ENCODE results near the gene OXNAD1. TPM values are rescaled to one million over a fixed set of nuclear protein-coding genes. Genes with fewer than 3 reads are reported as not detected.

OXNAD1 gene
- polyA plus RNA-seq, 1 of the 3 experiments (the other 2 are of a cell fraction), result 6.9 TPM

GRCh38 chr3:16323737-16324136 is 58.7 kb downstream of the OXNAD1 start:
- Histone ChIP-seq H3K9ac (no peak overlapping the region), H3K4me3 (ENCODE audit: low read depth in 2 of 2, low read length in 1 of 2) (no peak overlapping the region), H3K27me3 (ENCODE audit: insufficient read depth) (no peaks in the 10 kb centered on the region), H3K4me1 (ENCODE audit: control insufficient read depth in 1 of 2, insufficient read depth in 2 of 2, low read depth in 1 of 2, low read length in 1 of 2) (peaks cover 0 to 9% of the 10 kb centered on the region in 2 experiments; a peak in 1 of 4 replicates), H3K79me2 (ENCODE audit: insufficient read depth) (no peaks in the 10 kb centered on the region), H3F3A (replicated peaks; ENCODE audit: insufficient read depth) (no peaks in the 10 kb centered on the region), H3K36me3 (replicated peaks in 1 of 2; ENCODE audit: control insufficient read depth in 1 of 2, insufficient read depth in 2 of 2, low read length in 1 of 2) (peaks cover 12 to 40% of the 10 kb centered on the region in 2 experiments), H4K20me1 (ENCODE audit: insufficient read depth) (no peaks in the 10 kb centered on the region), H3K9me3 (no peaks in the 10 kb centered on the region), H3K27ac (ENCODE audit: low read depth in 2 of 2, low read length in 1 of 2) (no peak overlapping the region; a peak in 1 of 4 replicates), H3K4me2 (no peak overlapping the region), H2AFZ (ENCODE audit: low read depth) (no peak overlapping the region), H3K9me2 (no peaks in the 10 kb centered on the region)
- DNase-seq, result no peak
- 94% methylated on average over 4 of the region's 4 CpGs for WGBS (ENCODE audit: low lambda C conversion rate)
- TF ChIP-seq RAD21 (IDR thresholded peaks at IDR 0.05; ENCODE audit: low read length) (no peak), FOXJ3 (CRISPR knock-in tag; IDR thresholded peaks at IDR 0.05) (no peak), SIN3A (IDR thresholded peaks at IDR 0.05; ENCODE audit: borderline replicate concordance, low read depth, low read length) (no peak)
- CTCF ChIA-PET, result interaction anchor here (2.0 kb wide), 1 partner anchor 33 kb away, joined by 6 read pairs; no protein-coding TSS in a partner anchor
- POLR2A ChIA-PET, result no interaction called here

DNA sequence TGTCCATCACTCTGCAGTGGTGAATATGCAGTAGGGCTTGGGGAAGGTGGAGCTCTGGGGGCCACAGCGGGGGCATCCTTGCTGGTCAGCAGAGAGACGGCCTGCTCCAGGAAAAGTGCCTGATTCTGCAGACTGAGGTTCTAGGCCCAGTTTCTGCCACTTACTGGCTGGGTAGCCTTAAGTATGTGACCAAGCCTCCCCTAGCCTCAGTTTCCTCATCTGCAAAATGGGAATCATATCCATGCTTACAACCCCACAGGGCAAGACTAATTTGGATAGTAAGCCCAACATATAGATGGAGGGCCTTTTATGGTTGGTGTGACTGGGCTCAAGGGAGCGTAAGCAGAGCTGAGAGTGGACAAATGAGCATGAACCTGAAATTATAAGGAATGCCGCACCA is 60.8 kb downstream of the OXNAD1 start:
- Histone ChIP-seq H3K36me3 (replicated peaks in 1 of 2; ENCODE audit: control insufficient read depth in 1 of 2, insufficient read depth in 2 of 2, low read length in 1 of 2) (peaks cover 14 to 33% of the 10 kb centered on the region in 2 experiments), H3K4me1 (ENCODE audit: control insufficient read depth in 1 of 2, insufficient read depth in 2 of 2, low read depth in 1 of 2, low read length in 1 of 2) (peaks cover 0 to 12% of the 10 kb centered on the region in 2 experiments; a peak in 2 of 4 replicates), H3K79me2 (ENCODE audit: insufficient read depth) (no peaks in the 10 kb centered on the region), H3K4me2 (no peak overlapping the region), H3K4me3 (ENCODE audit: low read depth in 2 of 2, low read length in 1 of 2) (no peak overlapping the region), H3K9ac (no peak overlapping the region), H3K9me3 (no peaks in the 10 kb centered on the region), H4K20me1 (ENCODE audit: insufficient read depth) (no peaks in the 10 kb centered on the region), H3K27ac (ENCODE audit: low read depth in 2 of 2, low read length in 1 of 2) (no peak overlapping the region), H3K27me3 (ENCODE audit: insufficient read depth) (no peaks in the 10 kb centered on the region), H3F3A (replicated peaks; ENCODE audit: insufficient read depth) (no peaks in the 10 kb centered on the region), H2AFZ (ENCODE audit: low read depth) (no peak overlapping the region), H3K9me2 (no peaks in the 10 kb centered on the region)
- ChIA-PET POLR2A (no interaction called here), CTCF (interaction anchor here (0.6 to 2.3 kb wide), 2 partner anchors 24 to 193 kb away, joined by 3 to 7 read pairs; no protein-coding TSS in a partner anchor)
- 100% methylated on average over 1 of the region's 4 CpGs for WGBS (ENCODE audit: low lambda C conversion rate)
- no peak for TF ChIP-seq TCF12 (IDR thresholded peaks at IDR 0.05)
- no peak for TF ChIP-seq GABPA (IDR thresholded peaks at IDR 0.05; ENCODE audit: low read depth)
- no peak for DNase-seq

- no peaks in the 10 kb centered on the region for H3K9me2 ChIP-seq
- no peak overlapping the region for H3K9ac ChIP-seq
- ChIA-PET CTCF (interaction anchor here (2.3 kb wide), 1 partner anchor 192 kb away, joined by 7 read pairs; no protein-coding TSS in a partner anchor), POLR2A (no interaction called here)
- peaks cover 0 to 12% of the 10 kb centered on the region in 2 experiments; a peak in 2 of 4 replicates for H3K4me1 ChIP-seq (ENCODE audit: control insufficient read depth in 1 of 2, insufficient read depth in 2 of 2, low read depth in 1 of 2, low read length in 1 of 2)
- no peak overlapping the region for H2AFZ ChIP-seq (ENCODE audit: low read depth)
- DNase-seq, result no peak
- no peaks in the 10 kb centered on the region for H4K20me1 ChIP-seq (ENCODE audit: insufficient read depth)
- H3K27ac ChIP-seq (ENCODE audit: low read depth in 2 of 2, low read length in 1 of 2), result no peak overlapping the region; a peak in 1 of 4 replicates
- WGBS (ENCODE audit: low lambda C conversion rate), result 97% methylated on average over 14 of the region's 15 CpGs
- no peak overlapping the region for H3K4me2 ChIP-seq
- TF ChIP-seq RFX5 (IDR thresholded peaks at IDR 0.05; ENCODE audit: low read length), result no peak
- no peak for TF ChIP-seq YY1 (IDR thresholded peaks at IDR 0.05; ENCODE audit: low read depth)
- no peak for TF ChIP-seq ELF1 (IDR thresholded peaks at IDR 0.05)
- TF ChIP-seq EP300 (IDR thresholded peaks at IDR 0.05; ENCODE audit: borderline replicate concordance in 1 of 2, low read depth in 1 of 2, low read length in 1 of 2), result no peak
- TF ChIP-seq, protein P1, sequence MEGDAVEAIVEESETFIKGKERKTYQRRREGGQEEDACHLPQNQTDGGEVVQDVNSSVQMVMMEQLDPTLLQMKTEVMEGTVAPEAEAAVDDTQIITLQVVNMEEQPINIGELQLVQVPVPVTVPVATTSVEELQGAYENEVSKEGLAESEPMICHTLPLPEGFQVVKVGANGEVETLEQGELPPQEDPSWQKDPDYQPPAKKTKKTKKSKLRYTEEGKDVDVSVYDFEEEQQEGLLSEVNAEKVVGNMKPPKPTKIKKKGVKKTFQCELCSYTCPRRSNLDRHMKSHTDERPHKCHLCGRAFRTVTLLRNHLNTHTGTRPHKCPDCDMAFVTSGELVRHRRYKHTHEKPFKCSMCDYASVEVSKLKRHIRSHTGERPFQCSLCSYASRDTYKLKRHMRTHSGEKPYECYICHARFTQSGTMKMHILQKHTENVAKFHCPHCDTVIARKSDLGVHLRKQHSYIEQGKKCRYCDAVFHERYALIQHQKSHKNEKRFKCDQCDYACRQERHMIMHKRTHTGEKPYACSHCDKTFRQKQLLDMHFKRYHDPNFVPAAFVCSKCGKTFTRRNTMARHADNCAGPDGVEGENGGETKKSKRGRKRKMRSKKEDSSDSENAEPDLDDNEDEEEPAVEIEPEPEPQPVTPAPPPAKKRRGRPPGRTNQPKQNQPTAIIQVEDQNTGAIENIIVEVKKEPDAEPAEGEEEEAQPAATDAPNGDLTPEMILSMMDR (IDR thresholded peaks at IDR 0.05), result no peak
- no peaks in the 10 kb centered on the region for H3K27me3 ChIP-seq (ENCODE audit: insufficient read depth)
- no peak overlapping the region for H3K4me3 ChIP-seq (ENCODE audit: low read depth in 2 of 2, low read length in 1 of 2)
- H3K9me3 ChIP-seq, result peaks cover 4% of the 10 kb centered on the region; the same call in 1 of the 2 replicates
- H3F3A ChIP-seq (replicated peaks; ENCODE audit: insufficient read depth), result no peaks in the 10 kb centered on the region
- H3K36me3 ChIP-seq (replicated peaks in 1 of 2; ENCODE audit: control insufficient read depth in 1 of 2, insufficient read depth in 2 of 2, low read length in 1 of 2), result peaks cover 24 to 31% of the 10 kb centered on the region in 2 experiments
- H3K79me2 ChIP-seq (ENCODE audit: insufficient read depth), result no peaks in the 10 kb centered on the region
Measured at GRCh38 chr3:16326724-16327349, 61.8 kb downstream of the OXNAD1 start.
